Parathyroid adenoma (tissue), 2 donors: ENCODE results near the gene TBC1D5.

Experiments
- H2AFZ ChIP-seq: fragments of 300-600 bp; sonication (generic); one replicate; pipeline ENCODE4 v1.7.0; 2017; ENCODE audit warnings: antibody characterized with exemption, mild to moderate bottlenecking
- H3K27ac ChIP-seq: fragments of 300-600 bp; sonication (generic); one replicate; pipeline ENCODE4 v1.7.0; 2017
- H3K27me3 ChIP-seq: fragments of 300-600 bp; sonication (generic); one replicate; pipeline ENCODE4 v1.7.0; 2017; ENCODE audit warnings: low read length; ENCODE audit not compliant: control insufficient read depth, insufficient read depth
- H3K36me3 ChIP-seq: fragments of 300-600 bp; sonication (generic); one replicate; pipeline ENCODE4 v1.7.0; 2017; ENCODE audit warnings: low read length; ENCODE audit not compliant: control insufficient read depth, insufficient read depth
- H3K4me1 ChIP-seq: fragments of 300-600 bp; sonication (generic); one replicate; pipeline ENCODE4 v1.7.0; 2017; ENCODE audit warnings: control low read depth
- H3K4me2 ChIP-seq: fragments of 300-600 bp; sonication (generic); one replicate; pipeline ENCODE4 v1.7.0; 2017; ENCODE audit warnings: low read length
- H3K4me3 ChIP-seq: fragments of 300-600 bp; sonication (generic); one replicate; pipeline ENCODE4 v1.7.0; 2017; ENCODE audit warnings: low read depth, low read length
- H3K79me2 ChIP-seq: fragments of 300-600 bp; sonication (generic); one replicate; pipeline ENCODE4 v1.7.0; 2017; ENCODE audit warnings: control low read depth
- H3K9ac ChIP-seq: fragments of 300-600 bp; sonication (generic); one replicate; pipeline ENCODE4 v1.7.0; 2017; ENCODE audit warnings: mild to moderate bottlenecking
- H3K9me3 ChIP-seq: fragments of 300-600 bp; sonication (generic); one replicate; pipeline ENCODE4 v1.7.0; 2017; ENCODE audit warnings: low read length; ENCODE audit not compliant: control insufficient read depth
- CTCF ChIP-seq: fragments of 300-600 bp; sonication (generic); IDR thresholded peaks from one replicate; pipeline ENCODE4 v1.7.0; 2017; ENCODE audit warnings: antibody characterized with exemption, mild to moderate bottlenecking
- donor health status: primary hyperparathyroidism.

The TBC1D5 gene

GRCh38 chr3:17243621-17244020, 498.8 kb downstream of the TBC1D5 start:
- no peaks in the 10 kb centered on the region for H3K9me3 ChIP-seq
- TF ChIP-seq CTCF: no peak
- no peak overlapping the region for H3K9ac ChIP-seq
- H3K27ac ChIP-seq: no peak overlapping the region
- no peak overlapping the region for H2AFZ ChIP-seq
- H3K4me2 ChIP-seq: no peak overlapping the region
- no peak overlapping the region for H3K4me3 ChIP-seq
- no peaks in the 10 kb centered on the region for H3K27me3 ChIP-seq
- H3K4me1 ChIP-seq: no peaks in the 10 kb centered on the region
- H3K79me2 ChIP-seq: no peaks in the 10 kb centered on the region
- H3K36me3 ChIP-seq: no peaks in the 10 kb centered on the region

- Histone ChIP-seq H3K9me3 (no peaks in the 10 kb centered on the region), H3K4me2 (no peak overlapping the region), H3K9ac (no peak overlapping the region), H3K36me3 (no peaks in the 10 kb centered on the region), H3K4me1 (no peaks in the 10 kb centered on the region), H3K4me3 (no peak overlapping the region), H2AFZ (no peak overlapping the region), H3K79me2 (no peaks in the 10 kb centered on the region), H3K27me3 (no peaks in the 10 kb centered on the region), H3K27ac (no peak overlapping the region)
- no peak for TF ChIP-seq CTCF
These were observed 503.0 kb downstream of the TBC1D5 start for GRCh38 chr3:17239417-17239816.

- Histone ChIP-seq H3K36me3 (no peaks in the 10 kb centered on the region), H3K79me2 (no peaks in the 10 kb centered on the region), H3K27ac (no peak overlapping the region), H3K4me2 (no peak overlapping the region), H3K9ac (no peak overlapping the region), H2AFZ (no peak overlapping the region), H3K4me3 (no peak overlapping the region), H3K4me1 (no peaks in the 10 kb centered on the region), H3K9me3 (no peaks in the 10 kb centered on the region), H3K27me3 (no peaks in the 10 kb centered on the region)
- TF ChIP-seq CTCF: no peak
These were observed 504.4 kb downstream of the TBC1D5 start for GRCh38 chr3:17238023-17238422.

GRCh38 chr3:17235310-17235709, 507.1 kb downstream of the TBC1D5 start:
- Histone ChIP-seq H3K27ac (no peak overlapping the region), H3K4me2 (no peak overlapping the region), H2AFZ (no peak overlapping the region), H3K36me3 (no peaks in the 10 kb centered on the region), H3K4me1 (no peaks in the 10 kb centered on the region), H3K4me3 (no peak overlapping the region), H3K27me3 (no peaks in the 10 kb centered on the region), H3K79me2 (no peaks in the 10 kb centered on the region), H3K9ac (no peak overlapping the region), H3K9me3 (no peaks in the 10 kb centered on the region)
- no peak for TF ChIP-seq CTCF

GRCh38 chr3:17234382-17234781, 508.0 kb downstream of the TBC1D5 start:
- no peak overlapping the region for H2AFZ ChIP-seq
- H3K27me3 ChIP-seq: no peaks in the 10 kb centered on the region
- no peak overlapping the region for H3K4me2 ChIP-seq
- no peak overlapping the region for H3K4me3 ChIP-seq
- H3K9ac ChIP-seq: no peak overlapping the region
- no peak for TF ChIP-seq CTCF
- H3K4me1 ChIP-seq: no peaks in the 10 kb centered on the region
- no peak overlapping the region for H3K27ac ChIP-seq
- H3K79me2 ChIP-seq: no peaks in the 10 kb centered on the region
- no peaks in the 10 kb centered on the region for H3K9me3 ChIP-seq
- H3K36me3 ChIP-seq: no peaks in the 10 kb centered on the region
